ENCODE results near the gene TNKS1BP1. TPM values are rescaled to one million over a fixed set of nuclear protein-coding genes. Genes with fewer than 3 reads are reported as not detected.
A peak's percentile ranks its signal among the peaks of the same experiment; 100 is the strongest.

Gene TNKS1BP1
- polyA plus RNA-seq, 1 experiment, result 73.7 TPM

GRCh38 chr11:57324154-57324885, 432 bp downstream of the TNKS1BP1 start:
- H3K36me3 ChIP-seq (ENCODE audit: control insufficient read depth, insufficient read depth, low read length), result peaks cover 32% of the 10 kb centered on the region
- ChIA-PET CTCF (no interaction called here), POLR2A (interaction anchor here (0.6 to 0.9 kb wide), 3 partner anchors 13 to 69 kb away, joined by 4 to 6 read pairs (median 4); no protein-coding TSS in a partner anchor)
- TF ChIP-seq CTCF (IDR thresholded peaks at IDR 0.05; ENCODE audit: insufficient read depth, low read depth, low read length), result no peak
- DNase-seq (ENCODE audit: low read depth), result no peak
- no peaks in the 10 kb centered on the region for H3K27me3 ChIP-seq (ENCODE audit: control insufficient read depth, insufficient read depth, low read length)
- peak overlapping the region; percentile 82 for H3K4me3 ChIP-seq (ENCODE audit: low read depth, low read length)

GRCh38 chr11:57323855-57324153, 948 bp downstream of the TNKS1BP1 start:
- POLR2A ChIA-PET, result interaction anchor here (0.9 kb wide), 1 partner anchor 12 kb away, joined by 4 read pairs; no protein-coding TSS in a partner anchor
- TF ChIP-seq CTCF (IDR thresholded peaks at IDR 0.05; ENCODE audit: insufficient read depth, low read depth, low read length), result no peak
- Histone ChIP-seq H3K4me3 (ENCODE audit: low read depth, low read length) (peak overlapping the region; percentile 82), H3K36me3 (ENCODE audit: control insufficient read depth, insufficient read depth, low read length) (peaks cover 33% of the 10 kb centered on the region), H3K27me3 (ENCODE audit: control insufficient read depth, insufficient read depth, low read length) (no peaks in the 10 kb centered on the region)
- CTCF ChIA-PET, result no interaction called here
- no peak for DNase-seq (ENCODE audit: low read depth)

GRCh38 chr11:57323167-57323854, 1.4 kb downstream of the TNKS1BP1 start:
- CTCF ChIA-PET, result interaction anchor here (1.7 kb wide), 1 partner anchor 11 kb away, joined by 7 read pairs; no protein-coding TSS in a partner anchor
- POLR2A ChIA-PET, result interaction anchor here (2.2 kb wide), 1 partner anchor 12 kb away, joined by 12 read pairs; no protein-coding TSS in a partner anchor
- no peak for DNase-seq (ENCODE audit: low read depth)
- Histone ChIP-seq H3K4me3 (ENCODE audit: low read depth, low read length) (peak overlapping the region; percentile 82), H3K27me3 (ENCODE audit: control insufficient read depth, insufficient read depth, low read length) (no peaks in the 10 kb centered on the region), H3K36me3 (ENCODE audit: control insufficient read depth, insufficient read depth, low read length) (peaks cover 34% of the 10 kb centered on the region)
- peak; percentile 44 for TF ChIP-seq CTCF (IDR thresholded peaks at IDR 0.05; ENCODE audit: insufficient read depth, low read depth, low read length)

- TF ChIP-seq CTCF (IDR thresholded peaks at IDR 0.05; ENCODE audit: insufficient read depth, low read depth, low read length), result no peak
- ChIA-PET CTCF (interaction anchor here (1.0 to 1.7 kb wide), 4 partner anchors 11 to 74 kb away, joined by 3 to 7 read pairs (median 4); no protein-coding TSS in a partner anchor), POLR2A (interaction anchor here (0.5 to 2.2 kb wide), 3 partner anchors 9 to 137 kb away, joined by 5 to 12 read pairs (median 5); no protein-coding TSS in a partner anchor)
- Histone ChIP-seq H3K4me3 (ENCODE audit: low read depth, low read length) (peak overlapping the region; percentile 82), H3K36me3 (ENCODE audit: control insufficient read depth, insufficient read depth, low read length) (peaks cover 32% of the 10 kb centered on the region), H3K27me3 (ENCODE audit: control insufficient read depth, insufficient read depth, low read length) (no peaks in the 10 kb centered on the region)
- peak; percentile 98 for DNase-seq (ENCODE audit: low read depth)
These were observed 2.2 kb downstream of the TNKS1BP1 start for GRCh38 chr11:57322256-57323166.
